CD4-positive, alpha-beta memory T cell (primary cell): ENCODE results near the gene ANKRD1. TPM values are rescaled to one million over a fixed set of nuclear protein-coding genes. Genes with fewer than 3 reads are reported as not detected.
A peak's percentile ranks its signal among the peaks of the same experiment; 100 is the strongest.

Experiments used
- CTCF ChIA-PET: fragments of 350-600 bp; sonication (Branson Sonifier 250); formaldehyde crosslinking; loops from one replicate; lab custom pipeline; 2021; ENCODE audit warnings: inconsistent platforms; ENCODE audit not compliant: partially characterized antibody; lab: Charles Lee
- POLR2A ChIA-PET: fragments of 350-600 bp; sonication (Branson Sonifier 250); formaldehyde crosslinking; loops from one replicate; lab custom pipeline; 2021; ENCODE audit not compliant: partially characterized antibody; lab: Charles Lee
- DNase-seq, 5 donors: peaks; one replicate each; pipeline versions ENCODE4 v3.0.0 to v3.0.0-alpha.2; 2020 to 2022; ENCODE audit warnings: mixed read lengths in 1 of 5
- H3K27ac ChIP-seq: one replicate; pipeline ENCODE4 v1.7.0; 2013; ENCODE audit warnings: low read depth, low read length
- H3K27me3 ChIP-seq: 2 replicates; pipeline ENCODE4 v1.7.0; 2013; ENCODE audit warnings: mild to moderate bottlenecking, low read length, moderate library complexity; ENCODE audit not compliant: insufficient read depth
- H3K36me3 ChIP-seq: 2 replicates; pipeline ENCODE4 v1.7.0; 2013; ENCODE audit warnings: mild to moderate bottlenecking, low read length, moderate library complexity; ENCODE audit not compliant: insufficient read depth
- H3K4me1 ChIP-seq: 2 replicates; pipeline ENCODE4 v1.7.0; 2013; ENCODE audit warnings: mild to moderate bottlenecking, low read length, moderate library complexity; ENCODE audit not compliant: insufficient read depth
- H3K4me3 ChIP-seq, 2 donors: one replicate each; pipeline ENCODE4 v1.7.0; 2013; ENCODE audit warnings: low read length in 2 of 2, mild to moderate bottlenecking in 1 of 2
- H3K9me3 ChIP-seq, 2 donors: one replicate each; pipeline ENCODE4 v1.7.0; 2013; ENCODE audit warnings: low read length in 2 of 2, control low read depth in 1 of 2; ENCODE audit not compliant: control insufficient read depth in 1 of 2
- H3K27ac Mint-ChIP-seq, 7 donors: one replicate each; pipeline ENCODE4 v1.8.0; 2020 to 2021; ENCODE audit warnings: mixed read lengths in 7 of 7, mild to moderate bottlenecking in 6 of 7, inconsistent platforms in 3 of 7, moderate library complexity in 3 of 7
- H3K27me3 Mint-ChIP-seq, 2 donors: one replicate each; pipeline ENCODE4 v1.8.0; 2020 to 2021; ENCODE audit warnings: mixed read lengths in 2 of 2
- H3K36me3 Mint-ChIP-seq, 2 donors: one replicate each; pipeline ENCODE4 v1.8.0; 2020 to 2021; ENCODE audit warnings: mixed read lengths in 2 of 2, inconsistent platforms in 1 of 2, mild to moderate bottlenecking in 1 of 2
- H3K4me1 Mint-ChIP-seq, 4 donors: one replicate each; pipeline ENCODE4 v1.8.0; 2020 to 2021; ENCODE audit warnings: mixed read lengths in 4 of 4, mild to moderate bottlenecking in 1 of 4
- H3K4me3 Mint-ChIP-seq, 8 donors: one replicate each; pipeline ENCODE4 v1.8.0; 2020 to 2021; ENCODE audit warnings: mixed read lengths in 8 of 8, mild to moderate bottlenecking in 7 of 8, moderate library complexity in 6 of 8, inconsistent platforms in 3 of 8
- H3K9me3 Mint-ChIP-seq, 8 donors: one replicate each; pipeline ENCODE4 v1.8.0; 2020 to 2021; ENCODE audit warnings: mixed read lengths in 8 of 8, mild to moderate bottlenecking in 5 of 8, inconsistent platforms in 3 of 8, moderate library complexity in 1 of 8
- intact Hi-C: fragments of 100-400 bp; cut with micrococcal nuclease; formaldehyde crosslinking; loops from one replicate; pipeline ENCODE4 v1.15.1; 2023
- polyA plus RNA-seq, 2 donors: library from polyadenylated mRNA; unstranded; fragments of 300-500 nt; fragmentation: Illumina TruSeq; gene quantifications; one replicate each; pipeline ENCODE4 v1.2.3, GENCODE V29; 2021
- total RNA-seq, 2 experiments: library from RNA; stranded (reverse); gene quantifications; one replicate each; pipeline ENCODE4 v1.2.3, GENCODE V29; 2021

Gene ANKRD1
- total and polyA plus RNA-seq, 4 experiments from 2014 or later, result not detected

- intact Hi-C loops, result loop anchor here (1.0 to 10.0 kb wide), 10 partner anchors 15 to 1419 kb away; partner anchors contain the start of genes CPEB3, HECTD2, KIF20B and MARCHF5
- CTCF ChIA-PET, result interaction anchor here (1.1 to 3.9 kb wide), 9 partner anchors 8 to 506 kb away, joined by 3 to 36 read pairs (median 7); partner anchors contain the start of gene HTR7
- H3K27me3 ChIP-seq, result no peaks in the 10 kb centered on the region
- peak within 1 kb of the TSS; percentile 65 for H3K27ac ChIP-seq
- peaks cover 21 to 41% (median 32%) of the 10 kb centered on the region in 4 donors for H3K4me1 Mint-ChIP-seq
- H3K27ac Mint-ChIP-seq, result peak within 1 kb of the TSS; percentile 81 to 96 (median 95)
- peak within 1 kb of the TSS; percentile 97 to 100 (median 98) for H3K4me3 Mint-ChIP-seq
- H3K9me3 ChIP-seq, result no peaks in the 10 kb centered on the region
- H3K36me3 Mint-ChIP-seq, result peaks cover 12 to 28% of the 10 kb centered on the region in 2 donors
- H3K4me1 ChIP-seq, result peaks cover 30% of the 10 kb centered on the region
- H3K27me3 Mint-ChIP-seq, result peaks cover 13 to 18% of the 10 kb centered on the region in 2 donors
- POLR2A ChIA-PET, result interaction anchor here (0.8 to 1.5 kb wide), 4 partner anchors 14 to 1171 kb away, joined by 3 to 7 read pairs (median 4); partner anchors contain the start of genes HTR7 and KIF20B
- H3K9me3 Mint-ChIP-seq, result peaks cover 0 to 6% (median 0%) of the 10 kb centered on the region in 8 donors
- DNase-seq, result peak; percentile 78 to 81 (median 79)
- peak within 1 kb of the TSS; percentile 80 to 91 for H3K4me3 ChIP-seq
- H3K36me3 ChIP-seq, result peaks cover 19% of the 10 kb centered on the region
These were observed 48.9 kb downstream of the ANKRD1 start, which contains the start of gene RPP30 for GRCh38 chr10:90871766-90872647. Gene RPP30 (plus strand): TSS chr10:90871974. CDS start chr10:90871987, 13 bp downstream.

- H3K36me3 Mint-ChIP-seq, result peaks cover 5 to 21% of the 10 kb centered on the region in 2 donors
- H3K27me3 Mint-ChIP-seq, result peaks cover 15 to 19% of the 10 kb centered on the region in 2 donors
- ChIA-PET POLR2A (interaction anchor here (0.8 to 1.5 kb wide), 4 partner anchors 13 to 1170 kb away, joined by 3 to 7 read pairs (median 4); partner anchors contain the start of genes HTR7 and KIF20B), CTCF (interaction anchor here (1.1 to 3.9 kb wide), 9 partner anchors 8 to 507 kb away, joined by 3 to 36 read pairs (median 7); partner anchors contain the start of gene HTR7)
- Histone ChIP-seq H3K27ac (peak overlapping the region; percentile 65), H3K27me3 (peaks cover 3% of the 10 kb centered on the region), H3K4me1 (peaks cover 30% of the 10 kb centered on the region), H3K4me3 (peak overlapping the region; percentile 80 to 91), H3K36me3 (peaks cover 14% of the 10 kb centered on the region), H3K9me3 (no peaks in the 10 kb centered on the region)
- H3K4me1 Mint-ChIP-seq, result peaks cover 21 to 41% (median 32%) of the 10 kb centered on the region in 4 donors
- peak; percentile 37 to 50 (median 48) for DNase-seq
- intact Hi-C loops, result loop anchor here (1.0 to 10.0 kb wide), 9 partner anchors 14 to 1419 kb away; partner anchors contain the start of genes CPEB3, HECTD2, KIF20B and MARCHF5
- peak overlapping the region; percentile 97 to 100 (median 98) for H3K4me3 Mint-ChIP-seq
- H3K9me3 Mint-ChIP-seq, result peaks cover 0 to 6% (median 0%) of the 10 kb centered on the region in 8 donors
- peak overlapping the region; percentile 81 to 96 (median 95) for H3K27ac Mint-ChIP-seq
These were observed 49.6 kb downstream of the ANKRD1 start for GRCh38 chr10:90871279-90871765.

GRCh38 chr10:90866050-90866598 is 54.8 kb downstream of the ANKRD1 start:
- H3K9me3 ChIP-seq, result no peaks in the 10 kb centered on the region
- peaks cover 9% of the 10 kb centered on the region for H3K27me3 ChIP-seq
- H3K27me3 Mint-ChIP-seq, result peaks cover 28 to 35% of the 10 kb centered on the region in 2 donors
- no peak overlapping the region for H3K27ac ChIP-seq
- H3K4me1 ChIP-seq, result peaks cover 4% of the 10 kb centered on the region
- ChIA-PET POLR2A (interaction anchor here (0.7 to 1.6 kb wide), 2 partner anchors 10 to 1144 kb away, joined by 3 read pairs; no protein-coding TSS in a partner anchor), CTCF (interaction anchor here (0.7 to 3.2 kb wide), 11 partner anchors 9 to 1767 kb away, joined by 3 to 19 read pairs (median 5); partner anchors contain the start of gene HTR7)
- no peak for DNase-seq
- H3K9me3 Mint-ChIP-seq, result peaks cover 0 to 5% (median 0%) of the 10 kb centered on the region in 8 donors
- H3K4me3 Mint-ChIP-seq, result no peak overlapping the region
- H3K27ac Mint-ChIP-seq, result no peak overlapping the region
- no peak overlapping the region for H3K4me3 ChIP-seq
- H3K36me3 ChIP-seq, result no peaks in the 10 kb centered on the region
- H3K4me1 Mint-ChIP-seq, result peaks cover 4 to 9% (median 7%) of the 10 kb centered on the region in 4 donors
- intact Hi-C loops, result no loop called here
- H3K36me3 Mint-ChIP-seq, result no peaks in the 10 kb centered on the region

GRCh38 chr10:90865401-90865800 is 55.5 kb downstream of the ANKRD1 start:
- Histone ChIP-seq H3K4me3 (no peak overlapping the region), H3K4me1 (no peaks in the 10 kb centered on the region), H3K9me3 (no peaks in the 10 kb centered on the region), H3K27ac (no peak overlapping the region), H3K27me3 (peaks cover 9% of the 10 kb centered on the region), H3K36me3 (no peaks in the 10 kb centered on the region)
- Mint-ChIP-seq H3K9me3 (peaks cover 0 to 5% (median 0%) of the 10 kb centered on the region in 8 donors), H3K27me3 (peaks cover 26 to 35% of the 10 kb centered on the region in 2 donors), H3K36me3 (no peaks in the 10 kb centered on the region), H3K27ac (no peak overlapping the region), H3K4me1 (peaks cover under 1 to 2% (median 1%) of the 10 kb centered on the region in 4 donors), H3K4me3 (no peak overlapping the region)
- peak in 1 of 5 donors; percentile 7 for DNase-seq
- ChIA-PET POLR2A (interaction anchor here (0.7 to 1.6 kb wide), 2 partner anchors 11 to 1145 kb away, joined by 3 read pairs; no protein-coding TSS in a partner anchor), CTCF (interaction anchor here (0.7 to 3.2 kb wide), 11 partner anchors 9 to 1767 kb away, joined by 3 to 19 read pairs (median 5); partner anchors contain the start of gene HTR7)
- intact Hi-C loops, result no loop called here

GRCh38 chr10:90862908-90863514 is 57.9 kb downstream of the ANKRD1 start:
- Mint-ChIP-seq H3K4me1 (peaks cover 0 to 6% (median 3%) of the 10 kb centered on the region in 4 donors), H3K27me3 (peaks cover 21 to 29% of the 10 kb centered on the region in 2 donors), H3K36me3 (peaks cover 0 to 1% of the 10 kb centered on the region in 2 donors), H3K4me3 (no peak overlapping the region), H3K9me3 (no peaks in the 10 kb centered on the region), H3K27ac (no peak overlapping the region)
- intact Hi-C loops, result loop anchor here (1.0 kb wide), 2 partner anchors 112 to 1070 kb away; no protein-coding TSS in a partner anchor
- H3K27ac ChIP-seq, result no peak overlapping the region
- H3K4me1 ChIP-seq, result no peaks in the 10 kb centered on the region
- H3K27me3 ChIP-seq, result peaks cover 15% of the 10 kb centered on the region
- H3K9me3 ChIP-seq, result no peaks in the 10 kb centered on the region
- POLR2A ChIA-PET, result no interaction called here
- no peak overlapping the region for H3K4me3 ChIP-seq
- H3K36me3 ChIP-seq, result no peaks in the 10 kb centered on the region
- peak in 3 of 5 donors; percentile 10 to 26 (median 14) for DNase-seq
- CTCF ChIA-PET, result interaction anchor here (1.1 to 2.3 kb wide), 7 partner anchors 10 to 1072 kb away, joined by 3 to 10 read pairs (median 3); partner anchors contain the start of gene RPP30
